Fibroblast of skin of right quadriceps (primary cell): ENCODE data around the gene ADAMTS16.

Experiments used
- DNase-seq: peaks from one replicate; pipeline ENCODE4 v3.0.0-alpha.2; 2013

Gene ADAMTS16

GRCh38 chr5:5320062-5320805, 180.1 kb downstream of the ADAMTS16 start:
- no peak for DNase-seq

GRCh38 chr5:5321137-5321536, 181.0 kb downstream of the ADAMTS16 start:
- DNase-seq, result no peak

GRCh38 chr5:5323551-5323950, 183.4 kb downstream of the ADAMTS16 start:
- no peak for DNase-seq

- DNase-seq, result peak; percentile 21
Observed at GRCh38 chr5:5326115-5326758, 186.1 kb downstream of the ADAMTS16 start.

- DNase-seq, result no peak
Observed at GRCh38 chr5:5327126-5327525, 187.0 kb downstream of the ADAMTS16 start.

- no peak for DNase-seq
Observed at GRCh38 chr5:5330728-5331452, 190.8 kb downstream of the ADAMTS16 start.

GRCh38 chr5:5331848-5332247, 191.7 kb downstream of the ADAMTS16 start:
- no peak for DNase-seq

- no peak for DNase-seq
Observed at GRCh38 chr5:5332287-5332686, 192.2 kb downstream of the ADAMTS16 start.

GRCh38 chr5:5335107-5335506, 195.0 kb downstream of the ADAMTS16 start:
- DNase-seq, result peak; percentile 39

- peak; percentile 86 for DNase-seq
Observed at GRCh38 chr5:5335700-5336264, 195.7 kb downstream of the ADAMTS16 start.

GRCh38 chr5:5339257-5339656, 199.1 kb downstream of the ADAMTS16 start:
- DNase-seq, result no peak

GRCh38 chr5:5340206-5340729, 200.1 kb downstream of the ADAMTS16 start:
- peak; percentile 99 for DNase-seq

GRCh38 chr5:5341531-5342292, 201.6 kb downstream of the ADAMTS16 start:
- peak; percentile 81 for DNase-seq

- DNase-seq, result peak; percentile 89
Observed at GRCh38 chr5:5342784-5343183, 202.7 kb downstream of the ADAMTS16 start.

GRCh38 chr5:5343568-5343967, 203.4 kb downstream of the ADAMTS16 start:
- DNase-seq, result no peak

- DNase-seq, result no peak
Observed at GRCh38 chr5:5344051-5344571, 204.0 kb downstream of the ADAMTS16 start.

- DNase-seq, result no peak
Observed at GRCh38 chr5:5344606-5345005, 204.5 kb downstream of the ADAMTS16 start.

GRCh38 chr5:5347442-5347841, 207.3 kb downstream of the ADAMTS16 start:
- DNase-seq, result no peak

- DNase-seq, result no peak
Observed at GRCh38 chr5:5348135-5348534, 208.0 kb downstream of the ADAMTS16 start.

- DNase-seq, result no peak
Observed at GRCh38 chr5:5348576-5348975, 208.4 kb downstream of the ADAMTS16 start.

GRCh38 chr5:5350101-5350500, 210.0 kb downstream of the ADAMTS16 start:
- peak; percentile 81 for DNase-seq

GRCh38 chr5:5351288-5351979, 211.3 kb downstream of the ADAMTS16 start:
- DNase-seq, result peak; percentile 89
